Measurements from ENCODE around the gene SELL. TPM values are rescaled to one million over a fixed set of nuclear protein-coding genes. Genes with fewer than 3 reads are reported as not detected.

SELL gene
- total and polyA plus RNA-seq, 7 donors = 0.55 to 62.9 (median 1.5) TPM

DNA sequence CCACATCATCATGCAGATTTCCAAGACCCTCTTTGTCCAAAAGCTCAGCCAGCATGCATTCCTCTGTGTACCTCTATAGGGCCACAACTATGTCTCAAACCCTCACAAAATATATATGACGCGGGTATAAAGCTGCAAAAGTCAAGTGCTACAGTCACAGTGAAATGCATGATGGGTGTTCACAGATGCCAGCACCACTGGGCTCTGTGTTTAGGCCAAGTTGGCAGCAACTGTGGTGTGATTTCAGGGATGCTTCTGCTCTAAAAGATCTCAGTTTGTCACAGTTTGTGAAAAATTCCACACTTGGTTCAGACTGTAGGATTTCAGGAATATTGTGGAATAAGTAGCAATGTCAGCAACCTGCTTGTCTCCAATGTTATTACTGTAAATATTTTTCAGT, 57.5 kb downstream of the SELL start:
- no peak overlapping the region for H3K27ac ChIP-seq
- TF ChIP-seq POLR2A (IDR thresholded peaks at IDR 0.05) = no peak
- TF ChIP-seq POLR2AphosphoS5 (IDR thresholded peaks at IDR 0.05) = no peak
- TF ChIP-seq EP300 (IDR thresholded peaks at IDR 0.05) = no peak
- TF ChIP-seq, protein P1, sequence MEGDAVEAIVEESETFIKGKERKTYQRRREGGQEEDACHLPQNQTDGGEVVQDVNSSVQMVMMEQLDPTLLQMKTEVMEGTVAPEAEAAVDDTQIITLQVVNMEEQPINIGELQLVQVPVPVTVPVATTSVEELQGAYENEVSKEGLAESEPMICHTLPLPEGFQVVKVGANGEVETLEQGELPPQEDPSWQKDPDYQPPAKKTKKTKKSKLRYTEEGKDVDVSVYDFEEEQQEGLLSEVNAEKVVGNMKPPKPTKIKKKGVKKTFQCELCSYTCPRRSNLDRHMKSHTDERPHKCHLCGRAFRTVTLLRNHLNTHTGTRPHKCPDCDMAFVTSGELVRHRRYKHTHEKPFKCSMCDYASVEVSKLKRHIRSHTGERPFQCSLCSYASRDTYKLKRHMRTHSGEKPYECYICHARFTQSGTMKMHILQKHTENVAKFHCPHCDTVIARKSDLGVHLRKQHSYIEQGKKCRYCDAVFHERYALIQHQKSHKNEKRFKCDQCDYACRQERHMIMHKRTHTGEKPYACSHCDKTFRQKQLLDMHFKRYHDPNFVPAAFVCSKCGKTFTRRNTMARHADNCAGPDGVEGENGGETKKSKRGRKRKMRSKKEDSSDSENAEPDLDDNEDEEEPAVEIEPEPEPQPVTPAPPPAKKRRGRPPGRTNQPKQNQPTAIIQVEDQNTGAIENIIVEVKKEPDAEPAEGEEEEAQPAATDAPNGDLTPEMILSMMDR (IDR thresholded peaks at IDR 0.05) = no peak
- H3K27me3 ChIP-seq = no peaks in the 10 kb centered on the region
- H3K36me3 ChIP-seq = no peaks in the 10 kb centered on the region
- intact Hi-C loops (cut with DNase I) = no loop called here
- H3K4me1 ChIP-seq = no peaks in the 10 kb centered on the region
- H3K9me3 ChIP-seq = no peaks in the 10 kb centered on the region
- no peak for DNase-seq
- 79 to 93% methylated on average over 2 of the region's 2 CpGs for WGBS, 2 donors
- no peak overlapping the region for H3K4me3 ChIP-seq

GRCh38 chr1:169651035-169651434, 60.4 kb downstream of the SELL start:
- intact Hi-C loops (cut with DNase I) = no loop called here
- WGBS, 2 donors = 55 to 78% methylated on average over 2 of the region's 2 CpGs
- no peak overlapping the region for H3K4me3 ChIP-seq

DNA sequence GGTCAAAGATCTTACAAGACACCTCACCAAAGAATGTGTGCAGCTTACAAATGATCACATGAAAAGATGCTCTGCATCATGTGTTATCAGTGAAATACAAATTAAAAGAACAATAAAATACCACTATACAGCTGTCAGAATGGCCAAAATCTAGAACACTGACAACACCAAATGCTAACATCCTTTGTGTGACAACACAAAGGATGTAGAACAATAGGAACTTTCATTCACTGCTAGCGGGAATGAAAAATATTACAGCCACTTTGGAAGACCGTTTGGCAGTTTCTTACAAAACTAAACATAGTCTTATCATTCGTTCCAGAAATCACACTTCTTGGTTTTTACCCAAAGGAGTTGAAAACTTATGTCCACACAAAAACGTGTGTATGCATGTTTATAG, 60.9 kb downstream of the SELL start:
- TF ChIP-seq, protein P1 (IDR thresholded peaks at IDR 0.05) = no peak
- no peak for TF ChIP-seq POLR2AphosphoS5 (IDR thresholded peaks at IDR 0.05)
- TF ChIP-seq EP300 (IDR thresholded peaks at IDR 0.05) = no peak
- no peak for TF ChIP-seq POLR2A (IDR thresholded peaks at IDR 0.05)
- no peak overlapping the region for H3K27ac ChIP-seq
- no peak for DNase-seq
- 47 to 76% methylated on average over 4 of the region's 4 CpGs for WGBS, 2 donors
- no peaks in the 10 kb centered on the region for H3K9me3 ChIP-seq
- no peaks in the 10 kb centered on the region for H3K36me3 ChIP-seq
- no peak overlapping the region for H3K4me3 ChIP-seq
- H3K4me1 ChIP-seq = no peaks in the 10 kb centered on the region
- intact Hi-C loops (cut with DNase I) = no loop called here
- no peaks in the 10 kb centered on the region for H3K27me3 ChIP-seq

More at GRCh38 chr1:169651035-169651434, 60.4 kb downstream of the SELL start:
- no peak overlapping the region for H3K27ac ChIP-seq
- H3K4me1 ChIP-seq = no peaks in the 10 kb centered on the region
- H3K9me3 ChIP-seq = no peaks in the 10 kb centered on the region
- H3K36me3 ChIP-seq = no peaks in the 10 kb centered on the region
- TF ChIP-seq POLR2A (IDR thresholded peaks at IDR 0.05) (no peak), POLR2AphosphoS5 (IDR thresholded peaks at IDR 0.05) (no peak), EP300 (IDR thresholded peaks at IDR 0.05) (no peak)
- TF ChIP-seq, protein P1 (IDR thresholded peaks at IDR 0.05) = no peak
- no peak for DNase-seq
- no peaks in the 10 kb centered on the region for H3K27me3 ChIP-seq

- DNase-seq = no peak
- Histone ChIP-seq H3K36me3 (no peaks in the 10 kb centered on the region), H3K4me3 (no peak overlapping the region), H3K27me3 (no peaks in the 10 kb centered on the region), H3K4me1 (no peaks in the 10 kb centered on the region), H3K9me3 (no peaks in the 10 kb centered on the region), H3K27ac (no peak overlapping the region)
- TF ChIP-seq POLR2AphosphoS5 (IDR thresholded peaks at IDR 0.05) = no peak
- no peak for TF ChIP-seq POLR2A (IDR thresholded peaks at IDR 0.05)
- TF ChIP-seq, protein P1 (IDR thresholded peaks at IDR 0.05) = no peak
- no peak for TF ChIP-seq EP300 (IDR thresholded peaks at IDR 0.05)
- intact Hi-C loops (cut with DNase I) = no loop called here
- WGBS, 2 donors = 42 to 54% methylated on average over 1 of the region's 1 CpG
Measured at GRCh38 chr1:169648709-169649108, 62.7 kb downstream of the SELL start.

DNA sequence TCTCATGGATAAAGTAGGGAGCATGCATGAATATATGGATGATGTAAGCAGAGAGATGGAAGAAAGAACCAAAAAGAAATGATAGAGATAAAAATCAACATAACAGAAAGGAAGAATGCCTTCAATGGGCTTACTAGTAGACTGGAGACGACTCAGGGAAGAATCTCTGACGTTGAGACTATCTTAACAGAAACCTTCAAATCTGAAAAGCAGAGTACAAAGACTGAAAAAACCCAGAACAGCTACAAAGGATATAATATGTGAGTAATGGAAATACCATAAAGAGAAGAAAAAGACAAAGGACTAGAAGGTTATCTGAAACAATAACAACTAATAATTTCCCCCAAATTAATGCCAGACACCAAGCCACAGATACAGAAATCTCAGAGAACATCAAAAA, 63.2 kb downstream of the SELL start:
- TF ChIP-seq, protein P1 (IDR thresholded peaks at IDR 0.05) = no peak
- no peak for TF ChIP-seq POLR2A (IDR thresholded peaks at IDR 0.05)
- TF ChIP-seq POLR2AphosphoS5 (IDR thresholded peaks at IDR 0.05) = no peak
- TF ChIP-seq EP300 (IDR thresholded peaks at IDR 0.05) = no peak
- no peaks in the 10 kb centered on the region for H3K36me3 ChIP-seq
- 71 to 84% methylated on average over 2 of the region's 2 CpGs for WGBS, 2 donors
- intact Hi-C loops (cut with DNase I) = no loop called here
- no peak overlapping the region for H3K4me3 ChIP-seq
- H3K27ac ChIP-seq = no peak overlapping the region
- no peak for DNase-seq
- H3K27me3 ChIP-seq = no peaks in the 10 kb centered on the region
- H3K9me3 ChIP-seq = no peaks in the 10 kb centered on the region
- H3K4me1 ChIP-seq = no peaks in the 10 kb centered on the region

Data from sigmoid colon (tissue), 7 donors.